K562 treated with DMSO at 1 percent for 24 hours (cell line): ENCODE data around the gene DUSP23. TPM values are rescaled to one million over a fixed set of nuclear protein-coding genes. Genes with fewer than 3 reads are reported as not detected.

ENCODE experiments used
- total RNA-seq: library from RNA; unstranded; fragments of 300-600 nt; gene quantifications from 2 replicates; pipeline ENCODE4 v1.2.3, GENCODE V29; 2022; ENCODE audit warnings: low read depth; ENCODE audit not compliant: insufficient read depth

Gene DUSP23
- total RNA-seq = 77.0 and 77.5 TPM in 2 replicates

DNA sequence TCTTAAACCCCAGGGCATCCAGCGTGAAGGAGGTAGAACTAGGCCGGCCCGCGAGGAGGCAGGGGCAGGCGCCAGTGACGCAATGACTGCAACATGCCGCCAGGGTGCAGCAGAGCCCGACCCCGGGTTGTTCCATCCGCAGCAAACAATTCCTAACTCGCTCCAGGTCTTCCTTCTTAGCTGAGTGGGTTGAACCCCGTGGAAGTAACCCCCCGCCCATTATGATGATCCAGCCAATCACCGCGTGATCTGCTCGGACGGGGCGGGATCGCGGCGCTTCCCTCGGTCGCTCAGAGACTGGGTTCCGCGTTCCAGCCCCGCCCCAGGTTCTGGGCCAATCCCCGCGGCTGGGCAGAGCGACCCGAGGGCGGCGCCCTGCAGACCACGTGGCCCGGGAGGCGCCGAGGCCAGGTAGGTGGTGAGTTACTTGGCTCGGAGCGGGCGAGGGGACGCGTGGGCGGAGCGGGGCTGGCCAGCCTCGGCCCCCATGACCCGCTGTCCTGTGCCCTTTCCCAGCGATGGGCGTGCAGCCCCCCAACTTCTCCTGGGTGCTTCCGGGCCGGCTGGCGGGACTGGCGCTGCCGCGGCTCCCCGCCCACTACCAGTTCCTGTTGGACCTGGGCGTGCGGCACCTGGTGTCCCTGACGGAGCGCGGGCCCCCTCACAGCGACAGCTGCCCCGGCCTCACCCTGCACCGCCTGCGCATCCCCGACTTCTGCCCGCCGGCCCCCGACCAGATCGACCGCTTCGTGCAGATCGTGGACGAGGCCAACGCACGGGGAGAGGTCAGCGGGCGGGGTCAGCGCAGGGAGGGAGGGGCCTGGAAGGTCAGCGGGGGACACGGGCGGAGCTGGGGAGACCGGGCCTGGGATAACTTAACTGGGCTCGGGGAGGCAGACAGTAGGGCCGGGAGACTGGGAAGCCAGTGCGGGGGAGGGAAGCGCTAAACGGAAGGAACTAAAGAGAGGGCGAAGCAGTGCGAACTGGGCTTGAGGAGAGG lies at the start of gene DUSP23:
Gene DUSP23 (plus strand): TSS at position 380 of the 1,000 bp plus-strand sequence. CDS start 139 bp downstream, at position 519.

DNA sequence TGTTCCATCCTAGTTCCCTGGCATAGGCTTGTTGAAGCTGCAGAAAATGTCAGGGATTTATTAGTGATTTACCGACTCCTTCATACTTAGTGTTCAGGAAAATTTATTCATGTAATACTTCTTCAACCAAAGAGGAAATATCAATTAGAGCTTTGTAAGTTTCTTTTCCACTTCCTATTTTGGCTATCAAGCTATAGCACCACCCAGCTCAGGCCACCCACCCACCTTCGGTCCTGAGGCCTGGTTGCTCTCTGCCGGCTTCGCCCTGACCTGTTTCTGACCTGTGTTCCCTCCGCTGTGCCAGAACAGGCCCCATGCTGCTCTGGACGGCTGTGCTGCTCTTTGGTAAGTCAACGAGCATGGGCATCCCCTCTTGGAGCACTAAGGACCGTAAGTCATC lies 21.3 kb downstream of the DUSP23 start, which contains the start of gene FCRL6:
Gene FCRL6 (plus strand): TSS at position 250 of the 400 bp plus-strand sequence. CDS start 65 bp downstream, at position 315.

DNA sequence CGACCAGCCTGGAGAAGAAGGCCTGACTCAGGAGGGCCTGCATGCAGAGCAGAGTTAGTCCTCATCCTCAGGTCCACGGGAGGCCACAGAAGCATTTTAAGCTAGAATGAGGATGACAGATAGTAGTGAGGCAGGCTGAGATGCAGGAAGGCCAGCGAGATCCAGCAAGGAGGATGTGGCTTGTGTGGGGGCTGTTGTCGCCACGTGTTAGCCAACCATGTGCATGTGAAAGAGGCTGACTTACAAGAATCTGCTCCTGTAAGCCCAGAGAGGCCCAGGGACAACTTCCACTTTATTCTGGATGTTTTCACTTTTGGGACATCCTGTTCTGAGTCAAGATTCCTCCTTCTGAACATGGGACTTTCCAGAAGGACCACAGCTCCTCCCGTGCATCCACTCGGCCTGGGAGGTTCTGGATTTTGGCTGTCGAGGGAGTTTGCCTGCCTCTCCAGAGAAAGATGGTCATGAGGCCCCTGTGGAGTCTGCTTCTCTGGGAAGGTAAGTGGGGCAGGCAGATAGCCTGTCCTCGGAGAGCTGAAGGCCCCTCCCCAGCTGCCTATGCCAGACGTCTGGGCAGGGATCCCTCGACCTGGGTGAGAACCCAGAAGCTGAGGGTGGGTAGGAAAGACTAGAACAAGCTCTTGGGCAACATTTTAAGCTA lies 45.8 kb downstream of the DUSP23 start, which contains the start of gene SLAMF8:
Gene SLAMF8 (plus strand): TSS at position 433 of the 661 bp plus-strand sequence. CDS start 26 bp downstream, at position 459.

Other genes starting within 250 kb of the DUSP23 start
- not detected in 2 replicates for gene OR10J5, start 245.0 kb upstream of the DUSP23 start, total RNA-seq
- not detected in 2 replicates for gene APCS, start 193.1 kb upstream of the DUSP23 start, total RNA-seq
- not detected in 2 replicates for gene CRP, start 66.4 kb upstream of the DUSP23 start, total RNA-seq
- not detected in 2 replicates for gene FCRL6, start 21.4 kb downstream of the DUSP23 start, total RNA-seq
- not detected in 2 replicates for gene SLAMF8, start 45.9 kb downstream of the DUSP23 start, total RNA-seq
- gene VSIG8, start 81.7 kb downstream of the DUSP23 start, total RNA-seq = not detected in 2 replicates
- 0.63 and 0.83 TPM in 2 replicates for gene CFAP45, start 119.2 kb downstream of the DUSP23 start, total RNA-seq
- 386 and 426 TPM in 2 replicates for gene TAGLN2, start 144.5 kb downstream of the DUSP23 start, total RNA-seq
- gene IGSF9, start 164.7 kb downstream of the DUSP23 start, total RNA-seq = 0.12 and 0.39 TPM in 2 replicates
- gene SLAMF9, start 173.3 kb downstream of the DUSP23 start, total RNA-seq = not detected in 2 replicates